ENCODE measurements around the gene ELOVL3. TPM values are rescaled to one million over a fixed set of nuclear protein-coding genes. Genes with fewer than 3 reads are reported as not detected.

ELOVL3 gene
- 0.83 TPM in 1 of 2 replicates, not detected in the other for total RNA-seq

GRCh38 chr10:102225646-102226541 lies at the start of gene ELOVL3:
Gene ELOVL3 (plus strand): TSS chr10:102226299. CDS start chr10:102226549, 250 bp downstream.

GRCh38 chr10:102241444-102242117 lies 15.5 kb downstream of the ELOVL3 start, which contains the start of gene PITX3:
Gene PITX3 (minus strand): TSS chr10:102241512. CDS start chr10:102232080, 9,432 bp downstream.

GRCh38 chr10:102245082-102245931 lies 19.2 kb downstream of the ELOVL3 start, which contains the start of gene GBF1:
Gene GBF1 (plus strand): TSS chr10:102245532. CDS start chr10:102258939, 13,407 bp downstream.

Other genes starting within 250 kb of the ELOVL3 start
- gene ARMH3, start 170.1 kb upstream of the ELOVL3 start, total RNA-seq = 15.9 and 17.9 TPM in 2 replicates
- gene HPS6, start 160.9 kb upstream of the ELOVL3 start, total RNA-seq = 41.7 and 62.5 TPM in 2 replicates
- gene LDB1, start 105.9 kb upstream of the ELOVL3 start, total RNA-seq = 28.9 and 68.1 TPM in 2 replicates
- 8.7 and 15.2 TPM in 2 replicates for gene PPRC1, start 93.3 kb upstream of the ELOVL3 start, total RNA-seq
- gene NOLC1, start 73.9 kb upstream of the ELOVL3 start, total RNA-seq = 25.9 and 28.4 TPM in 2 replicates
- 0.17 TPM in 1 of 2 replicates, not detected in the other for gene PITX3, start 15.2 kb downstream of the ELOVL3 start, total RNA-seq
- gene GBF1, start 19.2 kb downstream of the ELOVL3 start, total RNA-seq = 39.6 and 43.0 TPM in 2 replicates
- 11.5 and 27.5 TPM in 2 replicates for gene NFKB2, start 169.4 kb downstream of the ELOVL3 start, total RNA-seq
- gene PSD, start 192.5 kb downstream of the ELOVL3 start, total RNA-seq = 0.73 and 20.2 TPM in 2 replicates
- gene FBXL15, start 194.5 kb downstream of the ELOVL3 start, total RNA-seq = 12.5 and 14.1 TPM in 2 replicates
- 78.4 and 86.2 TPM in 2 replicates for gene CUEDC2, start 206.3 kb downstream of the ELOVL3 start, total RNA-seq
- not detected in 2 replicates for gene C10orf95, start 225.2 kb downstream of the ELOVL3 start, total RNA-seq